Keratinocyte (primary cell): ENCODE results near the gene TOX2. TPM values are rescaled to one million over a fixed set of nuclear protein-coding genes. Genes with fewer than 3 reads are reported as not detected.

Experiments
- DNase-seq: peaks from one replicate; pipeline ENCODE4 v3.0.0-alpha.2; 2011; ENCODE audit warnings: low read depth, missing footprints, low spot score
- FAIRE-seq: peaks from 2 replicates; lab custom pipeline; 2011; peaks lifted over from hg19 to GRCh38; lab: Jason Lieb, UNC
- H2AFZ ChIP-seq: 2 replicates; pipeline ENCODE4 v1.6.0; 2012; ENCODE audit warnings: low read length, control low read depth, inconsistent platforms; ENCODE audit not compliant: control insufficient read depth
- H3K27ac ChIP-seq: 2 replicates; pipeline ENCODE4 v1.5.1; 2011; ENCODE audit warnings: low read length; ENCODE audit not compliant: control insufficient read depth, insufficient read depth
- H3K27me3 ChIP-seq: 3 replicates; pipeline ENCODE4 v1.6.0; 2011; ENCODE audit warnings: low read length; ENCODE audit not compliant: control insufficient read depth, insufficient read depth; ENCODE audit errors: extremely low read depth
- H3K36me3 ChIP-seq, 2 experiments: 2 replicates in 1 of 2; 3 replicates in 1 of 2; pipeline ENCODE4 v1.5.1; 2011; ENCODE audit warnings: low read length in 2 of 2, mild to moderate bottlenecking in 1 of 2; ENCODE audit not compliant: control insufficient read depth in 2 of 2, insufficient read depth in 2 of 2; ENCODE audit errors: extremely low read depth in 1 of 2
- H3K4me1 ChIP-seq: 3 replicates; pipeline ENCODE4 v1.5.1; 2011; ENCODE audit warnings: low read length; ENCODE audit not compliant: control insufficient read depth, insufficient read depth; ENCODE audit errors: extremely low read depth
- H3K4me2 ChIP-seq: 3 replicates; pipeline ENCODE4 v1.6.0; 2011; ENCODE audit warnings: low read depth, low read length; ENCODE audit not compliant: control insufficient read depth, insufficient read depth; ENCODE audit errors: extremely low read depth
- H3K4me3 ChIP-seq, 3 experiments: fragments of 200-600 bp in 1 of 3; sonication (generic) in 1 of 3; 2 replicates in 2 of 3; 3 replicates in 1 of 3; pipeline ENCODE4 v1.5.1; 2011 to 2016; ENCODE audit warnings: low read length in 3 of 3, mild to moderate bottlenecking in 3 of 3, control low read depth in 2 of 3, inconsistent platforms in 1 of 3, low read depth in 1 of 3, mixed read lengths in 1 of 3, mixed run types in 1 of 3, moderate library complexity in 1 of 3; ENCODE audit not compliant: control insufficient read depth in 2 of 3, insufficient read depth in 2 of 3; ENCODE audit errors: extremely low read depth in 1 of 3
- H3K79me2 ChIP-seq: 2 replicates; pipeline ENCODE4 v1.6.0; 2012; ENCODE audit warnings: low read length; ENCODE audit not compliant: control insufficient read depth, insufficient read depth
- H3K9ac ChIP-seq: 3 replicates; pipeline ENCODE4 v1.6.0; 2011; ENCODE audit warnings: low read length; ENCODE audit not compliant: control insufficient read depth, insufficient read depth; ENCODE audit errors: extremely low read depth
- H3K9me1 ChIP-seq: 3 replicates; pipeline ENCODE4 v1.6.0; 2011; ENCODE audit warnings: low read length; ENCODE audit not compliant: control insufficient read depth, insufficient read depth; ENCODE audit errors: extremely low read depth
- H3K9me3 ChIP-seq: 2 replicates; pipeline ENCODE4 v1.5.1; 2012; ENCODE audit warnings: low read depth, low read length; ENCODE audit not compliant: control insufficient read depth
- H4K20me1 ChIP-seq: 3 replicates; pipeline ENCODE4 v1.6.0; 2011; ENCODE audit warnings: low read length; ENCODE audit not compliant: control insufficient read depth, insufficient read depth; ENCODE audit errors: extremely low read depth
- CTCF ChIP-seq, 3 experiments: IDR thresholded peaks in 1 of 3; conservative IDR thresholded peaks in 1 of 3; optimal IDR thresholded peaks in 1 of 3; 2 replicates in 2 of 3; 3 replicates in 1 of 3; pipeline versions ENCODE3 to v1.5.1; 2011; ENCODE audit warnings: low read length in 3 of 3, mild to moderate bottlenecking in 3 of 3, moderate library complexity in 2 of 3, control low read depth in 1 of 3, inconsistent platforms in 1 of 3; ENCODE audit not compliant: insufficient read depth in 2 of 3; ENCODE audit errors: extremely low read depth in 1 of 3
- EZH2 ChIP-seq: IDR thresholded peaks from one replicate; pipeline ENCODE4 v1.6.1; 2012; ENCODE audit warnings: inconsistent platforms, mild to moderate bottlenecking, low read length, moderate library complexity
- dilution Hi-C: fragments of 300-500 bp; cut with MboI; formaldehyde crosslinking; loops from one replicate; pipeline ENCODE4 v1.7.0; 2020; ENCODE audit warnings: low sequenced_read_pairs; ENCODE audit not compliant: extremely low pct_ligation_motif_present
- polyA plus RNA-seq, 5 experiments: library from polyadenylated mRNA; depleted of rRNA in 3 of 5; stranded (reverse) in 3 of 5; stranded (forward) in 1 of 5; unstranded in 1 of 5; fragments of >200 nt; gene quantifications; 1 replicate in 1 of 5; 2 replicates in 3 of 5; 3 replicates in 1 of 5; pipeline versions ENCODE4 v1.2.1 to v1.2.3, GENCODE V29; 2011 to 2012; ENCODE audit warnings: missing spikeins in 2 of 5, low read depth in 1 of 5, low replicate concordance in 1 of 5

The TOX2 gene
- polyA plus RNA-seq, 1 donor (not counting 4 experiments of a cell fraction or from before 2014, with no cell fraction given) = 0.20 TPM

GRCh38 chr20:43955750-43956191 is 41.1 kb downstream of the TOX2 start:
- Histone ChIP-seq H3K4me1 (peaks cover 55% of the 10 kb centered on the region), H3K4me2 (peak overlapping the region; percentile 61), H4K20me1 (no peaks in the 10 kb centered on the region), H3K9ac (peak overlapping the region; percentile 10), H3K27me3 (no peaks in the 10 kb centered on the region), H3K79me2 (no peaks in the 10 kb centered on the region), H3K4me3 (no peak overlapping the region), H3K27ac (peak overlapping the region; percentile 39), H3K36me3 (no peaks in the 10 kb centered on the region), H2AFZ (peak overlapping the region; percentile 39), H3K9me1 (no peaks in the 10 kb centered on the region), H3K9me3 (no peaks in the 10 kb centered on the region)
- TF ChIP-seq EZH2 (no peak), CTCF (optimal IDR thresholded peaks at IDR 0.05 in 1 of 3, IDR thresholded peaks at IDR 0.05 in 1 of 3, conservative IDR thresholded peaks at IDR 0.05 in 1 of 3; ENCODE audit: extremely low read depth in 1 of 3, insufficient read depth in 2 of 3, low read length in 3 of 3) (peak in 1 of 3 experiments; percentile 10)
- FAIRE-seq (peak; percentile 65), DNase-seq (no peak)
- dilution Hi-C loops = no loop called here

GRCh38 chr20:43957392-43957791 is 42.7 kb downstream of the TOX2 start:
- H3K4me2 ChIP-seq = no peak overlapping the region
- H3K36me3 ChIP-seq = no peaks in the 10 kb centered on the region
- no peaks in the 10 kb centered on the region for H3K9me3 ChIP-seq
- H3K9ac ChIP-seq = no peak overlapping the region
- no peak overlapping the region for H3K27ac ChIP-seq
- no peaks in the 10 kb centered on the region for H3K27me3 ChIP-seq
- dilution Hi-C loops = no loop called here
- FAIRE-seq = no peak
- H3K4me1 ChIP-seq = peaks cover 55% of the 10 kb centered on the region
- no peak overlapping the region for H3K4me3 ChIP-seq
- H4K20me1 ChIP-seq = no peaks in the 10 kb centered on the region
- H2AFZ ChIP-seq = no peak overlapping the region
- no peaks in the 10 kb centered on the region for H3K9me1 ChIP-seq
- no peaks in the 10 kb centered on the region for H3K79me2 ChIP-seq
- DNase-seq = no peak
- TF ChIP-seq EZH2 (no peak), CTCF (optimal IDR thresholded peaks at IDR 0.05 in 1 of 3, IDR thresholded peaks at IDR 0.05 in 1 of 3, conservative IDR thresholded peaks at IDR 0.05 in 1 of 3; ENCODE audit: extremely low read depth in 1 of 3, insufficient read depth in 2 of 3, low read length in 3 of 3) (no peak)
